ENCODE results near the gene LAT. TPM values are rescaled to one million over a fixed set of nuclear protein-coding genes. Genes with fewer than 3 reads are reported as not detected.

The LAT gene
- total RNA-seq (2014; rRNA removed; shearing (Covaris generic)), result 0.83 and 1.2 TPM in 2 replicates

GRCh38 chr16:28984619-28985135 lies at the start of gene LAT:
LAT (plus strand) TSS chr16:28985052; CDS start chr16:28985418, 366 bp downstream.

GRCh38 chr16:28950648-28951409 lies 34.0 kb upstream of the LAT start, which contains the start of gene NFATC2IP:
NFATC2IP (plus strand) TSS chr16:28950937; CDS start chr16:28951012, 75 bp downstream.

GRCh38 chr16:28974437-28975157 lies 10.3 kb upstream of the LAT start, which contains the start of gene SPNS1:
SPNS1 (plus strand) TSS chr16:28974778; CDS start chr16:28975152, 374 bp downstream.

Other genes with a start within 250 kb of the LAT start
- 0.72 and 2.2 TPM in 2 replicates for gene NPIPB9, start 233.3 kb upstream of the LAT start, total RNA-seq (2014; rRNA removed; shearing (Covaris generic))
- 118 and 158 TPM in 2 replicates for gene ATXN2L, start 162.1 kb upstream of the LAT start, total RNA-seq (2014; rRNA removed; shearing (Covaris generic))
- 341 and 356 TPM in 2 replicates for gene TUFM, start 138.7 kb upstream of the LAT start, total RNA-seq (2014; rRNA removed; shearing (Covaris generic))
- gene SH2B1, start 121.2 kb upstream of the LAT start, total RNA-seq (2014; rRNA removed; shearing (Covaris generic)), result 28.8 and 37.8 TPM in 2 replicates
- 0.53 and 1.2 TPM in 2 replicates for gene ATP2A1, start 106.6 kb upstream of the LAT start, total RNA-seq (2014; rRNA removed; shearing (Covaris generic))
- gene RABEP2, start 59.8 kb upstream of the LAT start, total RNA-seq (2014; rRNA removed; shearing (Covaris generic)), result 43.0 and 51.4 TPM in 2 replicates
- gene CD19, start 53.1 kb upstream of the LAT start, total RNA-seq (2014; rRNA removed; shearing (Covaris generic)), result not detected in 2 replicates
- gene NFATC2IP, start 34.1 kb upstream of the LAT start, total RNA-seq (2014; rRNA removed; shearing (Covaris generic)), result 55.7 and 66.1 TPM in 2 replicates
- 54.7 and 59.7 TPM in 2 replicates for gene SPNS1, start 10.3 kb upstream of the LAT start, total RNA-seq (2014; rRNA removed; shearing (Covaris generic))

Measured in A375 (cell line).